Urinary bladder (tissue), 4 donors: ENCODE results near the gene CRIP2. TPM values are rescaled to one million over a fixed set of nuclear protein-coding genes. Genes with fewer than 3 reads are reported as not detected.

ENCODE experiments used
- DNase-seq: peaks from one replicate; pipeline ENCODE4 v3.0.0-alpha.2; 2015; ENCODE audit errors: extremely low spot score
- H3K27ac ChIP-seq: one replicate; pipeline ENCODE4 v1.5.1; 2013; ENCODE audit warnings: low read depth, mild to moderate bottlenecking, moderate library complexity
- H3K36me3 ChIP-seq: one replicate; pipeline ENCODE4 v1.6.1; 2013; ENCODE audit warnings: mild to moderate bottlenecking, moderate library complexity; ENCODE audit not compliant: insufficient read depth
- H3K4me1 ChIP-seq: one replicate; pipeline ENCODE4 v1.6.1; 2013; ENCODE audit warnings: mild to moderate bottlenecking, moderate library complexity; ENCODE audit not compliant: insufficient read depth
- H3K4me3 ChIP-seq: one replicate; pipeline ENCODE4 v1.5.1; 2013; ENCODE audit warnings: low read depth, low read length
- WGBS: extraction: QIAGEN DNeasy Blood & Tissue Kit; methylation state at CpG from one replicate; pipeline ENCODE4 v1.1.7; 2013; 5-methylcytosine and 5-hydroxymethylcytosine counted together
- polyA plus RNA-seq: library from polyadenylated mRNA; stranded (reverse); fragments of 200-250 nt; gene quantifications from one replicate; pipeline ENCODE4 v1.2.3, GENCODE V29; 2013
- total RNA-seq: library from RNA; depleted of rRNA; stranded (reverse); fragments of >200 nt; gene quantifications from one replicate; pipeline ENCODE4 v1.2.3, GENCODE V29; 2014
- donor health status: healthy with polysubstance abuse.
- donor health status: healthy.

Gene CRIP2
- total and polyA plus RNA-seq, 2 donors, result 53.7 to 245 TPM

DNA sequence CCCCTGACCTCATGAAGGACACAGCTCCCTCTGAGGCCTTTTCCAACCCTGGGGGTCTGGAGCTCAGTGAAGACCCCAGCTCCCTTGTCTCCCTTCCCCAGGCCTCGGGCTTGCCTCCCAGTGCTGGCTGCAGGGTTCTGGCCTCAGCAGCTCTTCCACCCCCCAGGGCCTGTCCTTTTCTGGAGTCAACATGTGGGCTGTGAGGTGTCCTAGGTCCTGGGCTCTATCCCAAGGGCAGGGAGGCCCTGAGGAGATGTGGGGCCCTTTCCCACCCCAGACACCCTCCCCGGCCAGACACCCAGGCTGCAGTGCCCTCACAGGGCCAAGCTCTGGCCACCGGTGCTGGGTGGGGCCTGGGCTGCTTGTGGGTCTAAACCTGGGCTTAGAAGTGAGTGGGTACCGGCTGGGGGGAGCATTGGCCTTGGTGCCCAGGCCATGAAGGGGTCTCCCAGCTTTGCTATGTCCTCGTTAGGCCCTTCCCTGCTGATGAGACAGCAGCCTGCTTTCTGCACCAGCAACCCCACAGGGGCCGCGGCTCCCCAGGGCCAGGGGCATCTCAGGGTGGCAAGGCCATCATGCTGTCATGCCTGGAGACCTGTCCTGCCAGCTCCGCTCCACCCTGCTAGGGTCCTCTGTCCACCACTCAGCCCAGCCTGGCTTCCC is 2.7 kb upstream of the CRIP2 start:
- no peak for DNase-seq
- Histone ChIP-seq H3K4me1 (peaks cover 2% of the 10 kb centered on the region), H3K27ac (no peak overlapping the region), H3K36me3 (peaks cover 1% of the 10 kb centered on the region), H3K4me3 (no peak overlapping the region)
- 68% methylated on average over 8 of the region's 8 CpGs for WGBS

DNA sequence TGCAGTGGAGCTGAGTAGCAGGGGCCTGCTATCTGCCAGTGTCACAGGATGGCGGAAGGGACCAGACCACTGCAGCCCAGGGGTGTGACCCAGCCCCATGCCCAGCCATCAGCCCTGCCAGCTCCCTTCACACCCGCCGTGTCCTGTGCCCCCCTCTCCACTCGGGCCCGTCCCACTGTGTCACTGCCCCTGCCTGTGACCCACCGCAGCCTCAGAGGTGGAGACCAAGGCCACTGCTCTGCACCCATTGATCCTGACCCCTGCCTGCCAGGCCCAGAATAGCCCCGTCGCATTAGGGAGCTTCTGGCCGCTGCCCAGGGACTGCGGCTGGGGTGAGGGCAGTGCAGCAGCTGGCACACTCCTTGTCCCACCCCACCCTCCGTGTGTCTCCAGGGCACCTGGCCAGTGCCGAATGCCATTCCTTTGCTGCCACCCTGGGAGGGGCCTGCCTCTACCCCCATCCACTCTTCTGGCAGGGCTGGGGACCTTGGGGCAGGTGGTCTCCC is 2.1 kb upstream of the CRIP2 start:
- Histone ChIP-seq H3K36me3 (no peaks in the 10 kb centered on the region), H3K4me1 (peaks cover 2% of the 10 kb centered on the region), H3K4me3 (no peak overlapping the region), H3K27ac (no peak overlapping the region)
- WGBS, result 64% methylated on average over 12 of the region's 12 CpGs
- DNase-seq, result no peak

DNA sequence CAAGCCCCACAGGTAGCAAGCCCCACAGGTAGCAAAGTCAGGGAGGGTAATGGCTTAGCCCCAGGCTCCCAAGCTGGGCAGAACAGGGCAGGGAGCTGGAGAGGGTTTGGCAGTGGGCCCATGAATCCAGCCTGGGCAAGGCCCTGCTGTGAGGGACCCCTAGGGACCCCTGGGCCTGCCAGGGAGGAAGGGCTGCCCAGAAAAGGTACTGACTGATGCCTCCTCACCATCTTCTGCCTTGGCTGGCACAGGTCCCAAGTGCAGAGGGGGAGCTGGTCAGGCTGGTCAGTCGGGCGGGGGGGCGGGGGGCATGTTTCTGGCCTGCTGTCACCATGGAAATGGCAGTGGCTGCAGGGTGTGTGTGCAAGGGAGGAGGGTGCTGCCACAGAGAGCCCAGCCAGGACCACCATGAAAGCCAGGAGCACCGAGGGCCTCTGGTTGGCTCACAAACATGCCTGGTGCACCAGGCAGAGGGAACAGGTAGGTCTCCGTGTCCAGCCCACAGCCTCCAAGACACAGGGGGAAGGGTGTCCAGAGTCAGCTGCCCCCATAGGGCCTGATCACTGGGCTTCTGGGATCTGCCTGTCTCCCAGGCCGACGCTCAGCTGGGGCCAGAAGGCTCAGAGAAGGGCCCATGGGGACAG is 1.5 kb upstream of the CRIP2 start:
- Histone ChIP-seq H3K4me1 (peaks cover 2% of the 10 kb centered on the region), H3K27ac (peak overlapping the region; percentile 70), H3K36me3 (no peaks in the 10 kb centered on the region), H3K4me3 (no peak overlapping the region)
- no peak for DNase-seq
- WGBS, result 25% methylated on average over 7 of the region's 7 CpGs

DNA sequence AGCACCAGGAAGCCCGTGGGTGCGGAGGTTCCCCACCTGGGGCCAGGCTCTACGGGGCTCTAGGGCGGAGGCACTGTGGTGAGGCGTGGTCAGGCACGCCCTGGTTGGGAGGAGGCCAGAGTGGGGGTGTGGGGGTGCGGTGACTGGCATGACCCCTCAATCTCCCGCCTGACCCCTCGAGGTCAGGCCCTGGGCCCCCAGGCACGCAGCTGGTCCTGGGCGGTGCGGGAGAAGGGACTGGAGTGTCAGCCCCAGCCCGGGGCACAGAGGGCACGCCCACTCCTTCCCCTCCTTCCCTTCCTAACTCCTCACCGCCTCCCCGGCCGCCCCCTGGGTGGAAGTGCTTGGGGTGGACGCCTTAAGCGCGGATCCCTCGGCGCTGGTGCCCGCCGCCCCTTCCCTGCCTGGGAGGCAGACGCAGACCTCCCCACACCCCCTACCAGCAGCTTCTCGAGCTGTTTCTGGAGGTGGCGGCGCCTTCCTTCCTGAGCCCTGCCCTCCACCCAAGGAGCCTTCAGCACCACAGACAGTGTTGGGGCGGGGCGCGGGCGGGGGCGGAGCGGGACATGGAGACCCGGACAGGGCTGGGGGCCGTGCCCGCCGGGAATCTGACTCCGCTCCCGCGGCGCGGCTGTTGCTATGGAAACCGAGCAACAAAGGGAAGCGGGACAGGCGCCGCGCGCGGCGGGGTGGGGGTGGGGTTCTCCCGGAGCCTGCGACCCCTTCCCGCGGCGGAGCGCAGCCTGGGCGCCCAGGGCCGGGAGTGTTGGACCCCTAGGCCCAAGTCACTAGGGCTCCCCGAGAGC is 741 bp upstream of the CRIP2 start:
- H3K4me3 ChIP-seq, result peak overlapping the region; percentile 74
- peaks cover 2% of the 10 kb centered on the region for H3K4me1 ChIP-seq

DNA sequence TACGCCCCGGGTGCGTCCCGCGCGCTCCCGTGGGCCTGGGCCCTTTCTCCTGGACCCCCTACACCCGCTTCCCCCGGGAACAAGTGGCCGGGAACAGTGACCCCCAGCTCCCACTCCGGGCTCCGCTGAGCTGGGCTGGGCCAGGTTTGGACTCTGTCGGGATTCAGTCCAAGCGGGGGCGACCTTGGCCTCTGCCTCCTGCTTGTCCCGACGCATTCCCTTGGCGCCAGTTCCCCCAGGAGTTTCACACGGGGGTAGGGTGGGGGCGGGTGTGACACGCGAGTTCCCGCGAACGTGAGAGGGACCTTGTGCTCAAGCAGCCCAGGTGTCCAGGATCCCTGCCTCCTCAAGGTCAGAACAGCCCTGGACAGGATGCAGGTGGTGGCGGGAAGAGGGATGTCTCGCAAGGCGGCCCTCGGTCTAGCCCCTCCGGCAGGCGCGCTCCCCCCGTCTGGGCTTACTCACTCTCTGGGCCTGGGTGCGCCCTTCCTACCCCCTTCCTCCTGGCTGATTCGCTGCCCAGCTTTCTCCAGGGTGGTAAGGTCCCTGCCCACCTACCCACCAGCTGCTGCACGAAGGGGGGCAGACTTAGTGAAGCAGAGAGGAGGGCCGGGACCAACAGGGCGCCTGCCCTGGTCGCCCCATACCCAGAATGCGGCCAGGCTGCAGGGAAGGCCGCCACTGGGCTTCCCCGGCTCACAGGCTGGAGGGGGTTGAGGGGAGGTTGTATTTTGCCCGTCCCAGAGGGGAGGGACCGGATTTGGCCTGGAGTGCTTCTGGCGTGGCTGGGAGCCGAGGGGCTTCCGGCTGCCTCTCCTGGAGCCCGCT is 862 bp downstream of the CRIP2 start:
- H3K36me3 ChIP-seq, result no peaks in the 10 kb centered on the region
- H3K27ac ChIP-seq, result peak overlapping the region; percentile 84
- peak overlapping the region; percentile 74 for H3K4me3 ChIP-seq
- DNase-seq, result no peak
- H3K4me1 ChIP-seq, result peaks cover 2% of the 10 kb centered on the region
- WGBS, result 2% methylated on average over 48 of the region's 48 CpGs

More for the DNA sequence above, 741 bp upstream of the CRIP2 start:
- 2% methylated on average over 60 of the region's 60 CpGs for WGBS
- peak overlapping the region; percentile 70 for H3K27ac ChIP-seq
- no peaks in the 10 kb centered on the region for H3K36me3 ChIP-seq
- no peak for DNase-seq

DNA sequence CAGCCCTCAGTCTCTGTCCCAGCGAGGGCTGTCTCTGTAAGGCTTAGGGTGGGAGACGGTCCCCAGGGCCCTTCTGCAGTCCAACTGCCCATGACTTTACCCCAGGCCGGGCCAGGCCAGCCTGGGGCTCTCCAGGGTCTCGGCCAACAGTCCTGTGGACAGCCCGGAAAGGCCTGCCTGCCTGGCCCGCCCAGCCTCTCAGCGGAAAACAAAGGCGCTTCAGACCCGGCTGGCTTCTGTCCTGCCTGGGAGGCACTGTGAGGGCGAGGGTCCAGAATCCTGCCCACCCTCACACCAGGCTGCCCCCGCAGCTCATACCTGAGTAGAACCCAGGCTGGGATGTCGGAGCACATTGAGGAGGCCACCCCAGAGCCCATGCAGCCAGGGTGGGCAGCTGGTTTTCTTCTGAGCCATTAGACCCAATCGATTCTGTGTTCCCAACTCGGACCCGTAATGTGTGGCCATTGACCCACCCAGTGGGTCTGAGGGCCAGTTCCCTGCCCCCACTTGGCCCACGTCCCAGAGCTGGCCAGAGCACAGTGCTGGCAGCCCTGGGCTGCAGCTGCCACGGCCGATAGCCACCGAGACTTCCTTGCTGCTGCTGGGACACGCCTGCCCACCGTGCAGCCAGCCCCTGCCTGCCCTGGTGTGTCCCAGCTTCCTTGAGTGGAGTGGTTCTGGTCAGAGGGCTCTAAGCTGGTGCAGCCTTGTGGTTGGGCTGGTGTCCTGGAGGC is 1.6 kb downstream of the CRIP2 start:
- DNase-seq, result no peak
- H3K4me1 ChIP-seq, result peaks cover 2% of the 10 kb centered on the region
- peak overlapping the region; percentile 74 for H3K4me3 ChIP-seq
- H3K27ac ChIP-seq, result peak overlapping the region; percentile 84
- WGBS, result 14% methylated on average over 21 of the region's 21 CpGs
- H3K36me3 ChIP-seq, result no peaks in the 10 kb centered on the region

DNA sequence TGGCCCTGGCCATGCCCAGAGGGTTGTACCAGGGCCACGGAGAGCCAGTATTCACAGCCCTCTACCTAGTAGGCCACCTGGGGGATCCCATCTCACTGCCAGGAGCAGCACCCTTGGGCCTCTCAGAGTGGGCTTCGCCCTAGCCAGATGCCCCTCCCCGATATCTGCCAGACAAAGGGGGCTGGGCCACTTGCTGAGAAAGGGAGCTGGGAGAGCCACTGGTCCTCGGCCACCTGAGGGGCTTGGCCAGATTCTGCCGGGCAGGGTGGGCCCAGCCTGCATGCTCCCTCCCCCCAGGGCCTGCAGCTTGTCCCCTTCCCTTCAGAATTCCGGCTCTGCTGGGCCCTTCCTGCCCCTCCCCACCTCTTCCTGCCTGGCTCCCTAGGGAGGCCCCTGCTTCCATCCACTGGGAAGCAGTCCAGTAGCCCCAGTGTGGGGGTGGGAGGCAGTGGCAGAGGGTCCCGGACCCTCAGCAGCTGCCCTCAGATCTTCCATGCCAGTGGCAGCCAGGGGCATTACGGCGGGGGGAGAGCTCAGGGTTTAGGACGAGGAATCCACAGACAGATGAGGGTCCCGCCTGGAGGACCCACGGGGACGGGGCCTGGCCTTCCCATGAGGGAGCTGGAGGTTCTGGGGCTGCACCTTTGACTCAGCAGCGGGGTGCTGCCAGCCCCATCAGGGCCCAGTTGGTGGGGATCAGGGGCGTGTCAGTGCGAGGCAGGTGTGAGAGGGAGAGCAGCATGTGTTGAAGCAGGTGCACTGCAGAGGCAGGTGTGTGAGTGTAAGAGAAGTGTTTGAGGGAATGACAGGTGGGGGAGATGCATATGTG is 2.4 kb downstream of the CRIP2 start:
- no peak for DNase-seq
- 48% methylated on average over 16 of the region's 16 CpGs for WGBS
- H3K36me3 ChIP-seq, result no peaks in the 10 kb centered on the region
- peak overlapping the region; percentile 68 for H3K27ac ChIP-seq
- H3K4me1 ChIP-seq, result peaks cover 2% of the 10 kb centered on the region
- no peak overlapping the region for H3K4me3 ChIP-seq

DNA sequence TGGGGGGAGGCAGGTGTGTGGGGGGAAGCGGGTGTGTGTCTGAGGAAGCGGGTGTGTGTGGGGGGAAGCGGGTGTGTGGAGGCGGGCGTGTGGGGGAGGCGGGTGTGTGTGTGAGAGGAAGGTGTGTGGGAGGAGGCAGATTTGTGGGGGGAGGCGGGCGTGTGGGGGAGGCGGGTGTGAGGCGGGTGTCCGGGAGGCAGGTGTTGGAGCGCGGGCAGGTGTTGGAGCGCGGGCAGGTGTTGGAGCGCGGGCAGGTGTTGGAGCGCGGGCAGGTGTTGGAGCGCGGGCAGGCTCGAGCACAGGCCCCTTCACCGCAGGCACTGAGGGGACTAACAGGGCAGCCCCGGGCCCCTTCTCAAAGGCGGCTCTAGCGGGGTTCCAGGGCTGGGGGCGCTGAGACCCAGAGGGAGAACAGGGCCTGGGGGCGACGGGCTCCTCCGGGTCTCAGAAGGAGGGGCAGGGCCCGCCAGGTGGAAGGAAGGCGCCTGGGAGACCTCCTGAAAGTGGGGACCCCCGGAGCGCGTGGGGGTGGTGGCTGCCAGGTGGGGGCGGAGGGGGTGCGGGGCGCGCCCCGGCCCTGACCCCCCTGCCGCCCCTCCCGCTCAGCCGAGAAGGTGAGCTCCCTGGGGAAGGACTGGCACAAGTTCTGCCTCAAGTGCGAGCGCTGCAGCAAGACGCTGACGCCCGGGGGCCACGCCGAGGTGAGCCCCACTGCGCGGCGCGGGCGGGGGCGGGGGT is 3.2 kb downstream of the CRIP2 start:
- H3K36me3 ChIP-seq, result no peaks in the 10 kb centered on the region
- peaks cover 2% of the 10 kb centered on the region for H3K4me1 ChIP-seq
- H3K27ac ChIP-seq, result no peak overlapping the region
- DNase-seq, result no peak
- no peak overlapping the region for H3K4me3 ChIP-seq
- 64% methylated on average over 52 of the region's 56 CpGs for WGBS

DNA sequence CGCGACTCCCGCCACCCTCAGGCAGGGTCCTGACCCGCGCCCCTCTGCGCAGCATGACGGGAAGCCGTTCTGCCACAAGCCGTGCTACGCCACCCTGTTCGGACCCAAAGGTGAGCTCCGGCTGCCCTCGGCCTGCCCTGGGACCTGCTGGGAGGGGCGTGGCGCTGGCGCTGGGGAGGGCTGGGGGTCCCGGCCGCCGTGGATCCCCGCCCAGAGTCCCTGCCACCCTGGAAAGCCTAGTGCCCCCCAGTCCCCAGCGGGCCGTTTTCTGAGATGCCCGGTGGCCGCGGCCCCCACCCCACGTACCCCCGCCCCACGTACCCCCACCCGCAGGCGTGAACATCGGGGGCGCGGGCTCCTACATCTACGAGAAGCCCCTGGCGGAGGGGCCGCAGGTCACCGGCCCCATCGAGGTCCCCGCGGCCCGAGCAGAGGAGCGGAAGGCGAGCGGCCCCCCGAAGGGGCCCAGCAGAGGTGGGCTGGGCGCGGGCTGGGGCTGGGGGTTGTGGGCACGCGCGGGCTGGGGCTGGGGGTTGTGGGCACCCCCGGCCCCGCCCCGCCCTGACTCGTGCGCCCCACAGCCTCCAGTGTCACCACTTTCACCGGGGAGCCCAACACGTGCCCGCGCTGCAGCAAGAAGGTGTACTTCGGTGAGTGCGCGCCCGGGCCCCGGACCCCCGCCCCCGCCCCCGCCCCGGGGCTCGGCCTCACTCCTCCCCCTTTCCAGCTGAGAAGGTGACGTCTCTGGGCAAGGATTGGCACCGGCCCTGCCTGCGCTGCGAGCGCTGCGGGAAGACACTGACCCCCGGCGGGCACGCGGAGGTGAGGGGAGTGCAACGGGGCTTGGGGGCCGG is 4.0 kb downstream of the CRIP2 start:
- H3K4me1 ChIP-seq, result peaks cover under 1% of the 10 kb centered on the region
- H3K4me3 ChIP-seq, result no peak overlapping the region
- no peak for DNase-seq
- H3K36me3 ChIP-seq, result no peaks in the 10 kb centered on the region
- no peak overlapping the region for H3K27ac ChIP-seq
- 64% methylated on average over 81 of the region's 81 CpGs for WGBS

DNA sequence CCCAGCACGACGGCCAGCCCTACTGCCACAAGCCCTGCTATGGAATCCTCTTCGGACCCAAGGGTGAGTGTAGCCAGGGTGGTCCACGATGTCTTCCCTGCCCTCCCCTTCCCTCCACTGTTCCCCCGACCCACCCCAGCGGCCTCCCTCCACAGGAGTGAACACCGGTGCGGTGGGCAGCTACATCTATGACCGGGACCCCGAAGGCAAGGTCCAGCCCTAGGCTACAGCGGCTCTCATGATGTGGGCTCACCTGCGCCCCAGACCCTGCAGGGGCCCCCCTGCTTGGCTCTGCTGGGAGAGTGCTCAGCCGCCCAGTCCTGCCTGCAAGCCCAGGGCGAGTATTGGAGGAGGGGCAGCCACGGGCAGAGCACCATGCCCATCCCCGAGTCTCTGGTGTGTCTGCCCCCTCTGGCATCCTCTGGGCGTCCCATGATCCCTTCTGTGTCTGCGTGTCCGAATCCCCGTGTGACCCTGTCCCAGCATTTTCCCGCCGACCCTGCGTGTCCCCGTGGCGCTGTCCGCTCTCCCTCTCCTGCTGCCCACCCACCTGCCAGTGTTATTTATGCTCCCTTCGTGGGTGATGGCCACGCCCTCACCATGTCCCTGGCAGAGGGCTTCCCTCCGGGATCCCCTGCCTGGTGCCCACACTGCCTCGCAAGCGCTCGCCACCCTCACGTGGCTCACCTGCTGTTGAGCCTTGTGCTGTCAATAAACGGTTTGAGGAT is 5.0 kb downstream of the CRIP2 start:
- no peak for DNase-seq
- 77% methylated on average over 34 of the region's 34 CpGs for WGBS
- Histone ChIP-seq H3K27ac (no peak overlapping the region), H3K4me3 (no peak overlapping the region), H3K36me3 (no peaks in the 10 kb centered on the region), H3K4me1 (no peaks in the 10 kb centered on the region)
